ENCODE data around the gene GMNN. TPM values are rescaled to one million over a fixed set of nuclear protein-coding genes. Genes with fewer than 3 reads are reported as not detected.

Gene GMNN
- total RNA-seq (ENCODE audit: low replicate concordance): 13.4 and 22.2 TPM in 2 replicates

GRCh38 chr6:24774696-24775519 lies at the start of gene GMNN:
Gene GMNN, plus strand, starts transcription at chr6:24774937. Its CDS starts 2,310 bp downstream, at chr6:24777247.

DNA sequence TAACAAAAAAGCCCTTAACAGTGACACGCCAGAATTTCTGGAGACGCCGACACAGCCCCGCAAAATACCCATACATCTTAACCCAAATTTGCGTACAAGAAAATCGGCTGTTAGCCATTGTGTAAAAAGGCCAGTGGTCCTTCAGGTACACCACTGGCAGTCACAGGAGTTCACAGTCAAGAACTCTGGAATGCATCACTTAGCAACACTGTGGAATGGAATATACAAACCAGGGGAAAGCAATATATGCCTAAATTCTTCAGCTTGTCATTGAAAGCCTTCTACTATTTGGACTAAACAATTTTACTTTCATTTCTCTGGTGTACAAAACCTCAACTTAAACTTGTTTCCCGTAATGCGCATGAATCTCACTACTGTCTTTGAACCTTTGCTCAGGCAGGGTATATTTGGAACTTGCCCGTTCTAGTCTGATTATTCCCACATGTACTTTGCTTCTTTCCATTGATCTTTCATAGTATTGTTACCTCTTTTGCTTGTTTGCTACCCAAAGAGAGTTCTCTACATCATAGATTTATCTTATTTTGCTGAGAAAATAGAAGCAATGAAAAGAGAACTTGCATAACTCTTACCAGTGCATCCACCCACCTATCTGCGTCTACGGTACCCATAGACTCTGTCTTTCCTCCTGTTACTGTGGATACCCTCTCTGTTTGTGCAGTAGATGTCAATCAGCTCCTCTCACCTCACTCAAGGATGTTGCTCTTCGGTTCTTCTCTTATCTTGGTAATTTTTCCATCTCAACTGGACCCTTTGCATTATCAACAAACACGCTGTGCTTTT lies 24.2 kb downstream of the GMNN start, which contains the start of gene ARMH2:
Gene ARMH2, minus strand, starts transcription at position 178 of the 801 bp plus-strand sequence. Its CDS starts 60 bp downstream, at position 118.

Other genes starting within 250 kb of the GMNN start
- gene KIAA0319, start 128.7 kb upstream of the GMNN start, total RNA-seq (ENCODE audit: low replicate concordance): 0.12 TPM in 1 of 2 replicates, not detected in the other
- 15.6 and 37.8 TPM in 2 replicates for gene TDP2, start 108.0 kb upstream of the GMNN start, total RNA-seq (ENCODE audit: low replicate concordance)
- gene ACOT13, start 107.9 kb upstream of the GMNN start, total RNA-seq (ENCODE audit: low replicate concordance): 9.1 and 12.4 TPM in 2 replicates
- 39.3 and 73.7 TPM in 2 replicates for gene C6orf62, start 55.8 kb upstream of the GMNN start, total RNA-seq (ENCODE audit: low replicate concordance)
- gene ARMH2, start 24.0 kb downstream of the GMNN start, total RNA-seq (ENCODE audit: low replicate concordance): not detected in 2 replicates
- 0.23 TPM in 1 of 2 replicates, not detected in the other for gene RIPOR2, start 161.0 kb downstream of the GMNN start, total RNA-seq (ENCODE audit: low replicate concordance)